Measurements from ENCODE around the gene DPPA2.

DNA sequence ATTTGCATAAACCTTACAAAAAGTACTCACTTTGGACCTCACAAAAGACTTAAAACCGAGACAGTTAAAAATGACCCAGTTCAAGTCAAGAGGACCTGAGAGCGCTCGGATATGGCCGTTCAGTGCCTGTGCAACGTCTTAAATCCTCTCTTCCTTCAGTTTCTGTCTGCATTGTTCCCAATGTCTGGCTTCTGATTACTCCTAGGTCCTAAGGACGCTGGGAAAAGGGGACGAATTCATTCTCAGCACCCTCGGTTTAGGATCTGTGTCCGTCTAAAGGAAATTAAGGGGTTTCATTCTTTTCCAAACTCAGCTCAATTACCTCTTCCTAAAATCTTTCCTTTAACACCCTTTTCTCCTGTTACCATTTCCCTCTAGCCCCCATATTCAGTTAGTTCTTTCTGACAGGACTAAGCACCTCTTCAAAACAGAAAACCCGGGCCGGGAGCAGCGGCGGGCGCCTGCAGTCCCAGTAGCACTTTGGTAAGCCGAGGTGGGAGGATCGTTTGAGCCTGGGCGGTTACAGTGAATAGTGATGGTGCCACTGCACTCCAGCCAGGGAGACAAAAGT is 20.1 kb upstream of the DPPA2 start:
- TF ChIP-seq CTCF (IDR thresholded peaks at IDR 0.05), result no peak
- TF ChIP-seq POLR2A (IDR thresholded peaks at IDR 0.05), result no peak
